ENCODE measurements around the gene DUSP19.

DUSP19 gene

DNA sequence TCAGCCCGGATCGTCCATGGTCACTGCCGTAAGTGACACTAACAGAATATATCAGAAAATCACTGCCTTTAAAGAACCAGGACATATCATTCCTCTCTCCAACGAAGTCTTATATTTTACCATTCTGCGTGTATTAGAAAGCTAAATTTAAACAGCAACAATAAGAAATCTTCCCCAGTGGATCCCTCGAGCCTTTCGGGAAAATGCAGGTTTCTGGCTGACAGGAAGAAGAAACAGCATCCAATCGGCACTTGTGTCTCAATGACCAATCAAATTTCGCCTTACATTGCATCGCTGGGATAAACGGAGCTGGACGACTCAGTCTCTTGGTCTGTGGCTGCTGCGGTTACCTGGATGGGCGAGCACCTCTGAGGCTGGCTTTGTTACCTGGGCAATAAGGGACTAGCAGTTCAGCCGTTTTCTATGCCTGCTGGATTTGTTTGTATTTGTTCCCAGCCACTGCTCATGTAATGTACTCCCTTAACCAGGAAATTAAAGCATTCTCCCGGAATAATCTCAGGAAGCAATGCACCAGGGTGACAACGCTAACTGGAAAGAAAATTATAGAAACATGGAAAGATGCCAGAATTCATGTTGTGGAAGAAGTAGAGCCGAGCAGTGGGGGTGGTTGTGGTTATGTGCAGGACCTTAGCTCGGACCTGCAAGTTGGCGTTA lies at the start of gene DUSP19:
TSS of gene DUSP19 (plus strand) at position 284 of the 675 bp plus-strand sequence. CDS start at position 471, 187 bp downstream.
- Histone ChIP-seq H2AFZ (ENCODE audit: low read length) (peak within 1 kb of the TSS; percentile 98), H3K79me2 (ENCODE audit: insufficient read depth, low read length) (no peaks in the 10 kb centered on the region), H3K27me3 (ENCODE audit: insufficient read depth, low read length) (no peaks in the 10 kb centered on the region), H4K20me1 (ENCODE audit: insufficient read depth, low read length) (no peaks in the 10 kb centered on the region), H3K4me1 (ENCODE audit: insufficient read depth, low read length, severe bottlenecking) (peaks cover 16% of the 10 kb centered on the region), H3K36me3 (ENCODE audit: insufficient read depth, low read length) (no peaks in the 10 kb centered on the region), H3K9ac (ENCODE audit: low read length) (peak within 1 kb of the TSS; percentile 60), H3K27ac (ENCODE audit: low read depth, low read length, poor library complexity, severe bottlenecking) (no peak within 1 kb of the TSS), H3K4me2 (ENCODE audit: low read length) (peak within 1 kb of the TSS; percentile 98), H3K9me2 (ENCODE audit: low read depth, low read length) (no peaks in the 10 kb centered on the region), H3K9me3 (ENCODE audit: low read length) (no peaks in the 10 kb centered on the region), H3F3A (ENCODE audit: insufficient read depth, low read length) (no peaks in the 10 kb centered on the region), H3K4me3 (ENCODE audit: low read depth, low read length, poor library complexity, severe bottlenecking) (peak within 1 kb of the TSS; percentile 81)
- TF ChIP-seq, protein P1, sequence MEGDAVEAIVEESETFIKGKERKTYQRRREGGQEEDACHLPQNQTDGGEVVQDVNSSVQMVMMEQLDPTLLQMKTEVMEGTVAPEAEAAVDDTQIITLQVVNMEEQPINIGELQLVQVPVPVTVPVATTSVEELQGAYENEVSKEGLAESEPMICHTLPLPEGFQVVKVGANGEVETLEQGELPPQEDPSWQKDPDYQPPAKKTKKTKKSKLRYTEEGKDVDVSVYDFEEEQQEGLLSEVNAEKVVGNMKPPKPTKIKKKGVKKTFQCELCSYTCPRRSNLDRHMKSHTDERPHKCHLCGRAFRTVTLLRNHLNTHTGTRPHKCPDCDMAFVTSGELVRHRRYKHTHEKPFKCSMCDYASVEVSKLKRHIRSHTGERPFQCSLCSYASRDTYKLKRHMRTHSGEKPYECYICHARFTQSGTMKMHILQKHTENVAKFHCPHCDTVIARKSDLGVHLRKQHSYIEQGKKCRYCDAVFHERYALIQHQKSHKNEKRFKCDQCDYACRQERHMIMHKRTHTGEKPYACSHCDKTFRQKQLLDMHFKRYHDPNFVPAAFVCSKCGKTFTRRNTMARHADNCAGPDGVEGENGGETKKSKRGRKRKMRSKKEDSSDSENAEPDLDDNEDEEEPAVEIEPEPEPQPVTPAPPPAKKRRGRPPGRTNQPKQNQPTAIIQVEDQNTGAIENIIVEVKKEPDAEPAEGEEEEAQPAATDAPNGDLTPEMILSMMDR (IDR thresholded peaks at IDR 0.05; ENCODE audit: low read length), result no peak
- TF ChIP-seq EZH2 (IDR thresholded peaks at IDR 0.05; ENCODE audit: borderline replicate concordance, low read length), result no peak

- H3K4me3 ChIP-seq (ENCODE audit: low read depth, low read length, poor library complexity, severe bottlenecking), result no peak overlapping the region
- H3K36me3 ChIP-seq (ENCODE audit: insufficient read depth, low read length), result no peaks in the 10 kb centered on the region
- H3K9me3 ChIP-seq (ENCODE audit: low read length), result no peaks in the 10 kb centered on the region
- TF ChIP-seq EZH2 (IDR thresholded peaks at IDR 0.05; ENCODE audit: borderline replicate concordance, low read length), result no peak
- TF ChIP-seq, protein P1 (IDR thresholded peaks at IDR 0.05; ENCODE audit: low read length), result no peak
- no peaks in the 10 kb centered on the region; the same call in 1 of the 2 replicates for H3K27me3 ChIP-seq (ENCODE audit: insufficient read depth, low read length)
- no peak overlapping the region for H3K4me2 ChIP-seq (ENCODE audit: low read length)
- H3K9me2 ChIP-seq (ENCODE audit: low read depth, low read length), result no peaks in the 10 kb centered on the region
- peaks cover 3% of the 10 kb centered on the region; the same call in 1 of the 2 replicates for H4K20me1 ChIP-seq (ENCODE audit: insufficient read depth, low read length)
- no peak overlapping the region for H3K9ac ChIP-seq (ENCODE audit: low read length)
- no peak overlapping the region for H2AFZ ChIP-seq (ENCODE audit: low read length)
- no peaks in the 10 kb centered on the region for H3K79me2 ChIP-seq (ENCODE audit: insufficient read depth, low read length)
- no peaks in the 10 kb centered on the region for H3F3A ChIP-seq (ENCODE audit: insufficient read depth, low read length)
- H3K27ac ChIP-seq (ENCODE audit: low read depth, low read length, poor library complexity, severe bottlenecking), result no peak overlapping the region
- H3K4me1 ChIP-seq (ENCODE audit: insufficient read depth, low read length, severe bottlenecking), result no peaks in the 10 kb centered on the region
These were observed 49.3 kb upstream of the DUSP19 start for GRCh38 chr2:183029219-183029618.

GRCh38 chr2:183031911-183032794 lies 46.4 kb upstream of the DUSP19 start:
- H3K9me3 ChIP-seq (ENCODE audit: low read length), result no peaks in the 10 kb centered on the region
- H3K4me2 ChIP-seq (ENCODE audit: low read length), result no peak overlapping the region
- no peak overlapping the region for H3K27ac ChIP-seq (ENCODE audit: low read depth, low read length, poor library complexity, severe bottlenecking)
- H3K79me2 ChIP-seq (ENCODE audit: insufficient read depth, low read length), result no peaks in the 10 kb centered on the region
- TF ChIP-seq EZH2 (IDR thresholded peaks at IDR 0.05; ENCODE audit: borderline replicate concordance, low read length), result no peak
- TF ChIP-seq, protein P1 (IDR thresholded peaks at IDR 0.05; ENCODE audit: low read length), result no peak
- H2AFZ ChIP-seq (ENCODE audit: low read length), result no peak overlapping the region
- peaks cover 15% of the 10 kb centered on the region for H3K4me1 ChIP-seq (ENCODE audit: insufficient read depth, low read length, severe bottlenecking)
- no peak overlapping the region for H3K9ac ChIP-seq (ENCODE audit: low read length)
- H3K36me3 ChIP-seq (ENCODE audit: insufficient read depth, low read length), result no peaks in the 10 kb centered on the region
- no peaks in the 10 kb centered on the region; the same call in 1 of the 2 replicates for H3K27me3 ChIP-seq (ENCODE audit: insufficient read depth, low read length)
- peaks cover 3% of the 10 kb centered on the region; the same call in 1 of the 2 replicates for H3F3A ChIP-seq (ENCODE audit: insufficient read depth, low read length)
- H4K20me1 ChIP-seq (ENCODE audit: insufficient read depth, low read length), result peaks cover 3% of the 10 kb centered on the region; the same call in 1 of the 2 replicates
- H3K9me2 ChIP-seq (ENCODE audit: low read depth, low read length), result no peaks in the 10 kb centered on the region
- no peak overlapping the region for H3K4me3 ChIP-seq (ENCODE audit: low read depth, low read length, poor library complexity, severe bottlenecking)
